Parathyroid adenoma (tissue), 2 donors: ENCODE data around the gene GTPBP3.

Experiments
- H2AFZ ChIP-seq: fragments of 300-600 bp; sonication (generic); one replicate; pipeline ENCODE4 v1.7.0; 2017; ENCODE audit warnings: antibody characterized with exemption, mild to moderate bottlenecking
- H3K27ac ChIP-seq: fragments of 300-600 bp; sonication (generic); one replicate; pipeline ENCODE4 v1.7.0; 2017
- H3K27me3 ChIP-seq: fragments of 300-600 bp; sonication (generic); one replicate; pipeline ENCODE4 v1.7.0; 2017; ENCODE audit warnings: low read length; ENCODE audit not compliant: control insufficient read depth, insufficient read depth
- H3K36me3 ChIP-seq: fragments of 300-600 bp; sonication (generic); one replicate; pipeline ENCODE4 v1.7.0; 2017; ENCODE audit warnings: low read length; ENCODE audit not compliant: control insufficient read depth, insufficient read depth
- H3K4me1 ChIP-seq: fragments of 300-600 bp; sonication (generic); one replicate; pipeline ENCODE4 v1.7.0; 2017; ENCODE audit warnings: control low read depth
- H3K4me2 ChIP-seq: fragments of 300-600 bp; sonication (generic); one replicate; pipeline ENCODE4 v1.7.0; 2017; ENCODE audit warnings: low read length
- H3K4me3 ChIP-seq: fragments of 300-600 bp; sonication (generic); one replicate; pipeline ENCODE4 v1.7.0; 2017; ENCODE audit warnings: low read depth, low read length
- H3K79me2 ChIP-seq: fragments of 300-600 bp; sonication (generic); one replicate; pipeline ENCODE4 v1.7.0; 2017; ENCODE audit warnings: control low read depth
- H3K9ac ChIP-seq: fragments of 300-600 bp; sonication (generic); one replicate; pipeline ENCODE4 v1.7.0; 2017; ENCODE audit warnings: mild to moderate bottlenecking
- H3K9me3 ChIP-seq: fragments of 300-600 bp; sonication (generic); one replicate; pipeline ENCODE4 v1.7.0; 2017; ENCODE audit warnings: low read length; ENCODE audit not compliant: control insufficient read depth
- TF ChIP-seq, protein P1 (sequence below): fragments of 300-600 bp; sonication (generic); IDR thresholded peaks from one replicate; pipeline ENCODE4 v1.7.0; 2017; ENCODE audit warnings: antibody characterized with exemption, mild to moderate bottlenecking
- donor health status: primary hyperparathyroidism.

Gene GTPBP3

DNA sequence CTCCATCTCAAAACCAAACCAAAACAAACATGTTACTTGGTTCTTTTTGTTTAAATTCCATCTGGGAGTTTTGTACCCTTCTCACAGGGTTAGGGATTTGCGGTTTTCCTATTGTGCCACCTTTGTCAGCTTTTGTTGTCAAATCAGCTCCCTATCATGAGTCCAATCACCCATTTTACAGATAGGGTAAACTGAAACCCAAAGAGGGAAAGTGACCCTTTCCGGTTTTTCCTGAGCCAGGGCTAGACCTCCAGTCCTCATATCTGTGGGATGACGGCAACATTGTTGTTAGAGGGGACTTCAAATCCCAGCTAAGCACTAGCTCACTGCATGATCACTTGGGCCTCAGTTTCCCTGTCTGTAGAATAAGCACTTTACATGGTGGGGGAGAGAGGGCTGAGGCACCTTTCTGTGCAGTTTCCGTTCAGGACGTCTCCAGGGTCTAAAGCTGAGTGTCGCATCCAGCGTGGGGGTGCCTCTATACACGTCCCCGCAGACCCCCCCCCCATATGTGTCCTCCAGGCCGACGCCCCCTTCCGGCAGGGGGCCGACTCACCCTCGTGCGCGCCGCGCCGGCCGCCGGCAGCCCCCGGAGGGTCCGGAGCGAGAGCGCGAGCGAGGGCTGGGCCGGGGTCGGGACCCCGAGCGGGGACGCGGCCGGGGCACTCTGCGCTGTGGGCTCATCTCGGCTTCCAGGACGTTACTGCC lies 52.8 kb downstream of the GTPBP3 start:
- Histone ChIP-seq H3K4me1 (peaks cover 6% of the 10 kb centered on the region), H3K4me3 (peak overlapping the region; percentile 70), H3K36me3 (no peaks in the 10 kb centered on the region), H3K9me3 (no peaks in the 10 kb centered on the region), H3K27me3 (no peaks in the 10 kb centered on the region), H3K79me2 (no peaks in the 10 kb centered on the region), H3K27ac (no peak overlapping the region), H3K9ac (no peak overlapping the region), H3K4me2 (peak overlapping the region; percentile 94), H2AFZ (peak overlapping the region; percentile 86)
- TF ChIP-seq, protein P1, sequence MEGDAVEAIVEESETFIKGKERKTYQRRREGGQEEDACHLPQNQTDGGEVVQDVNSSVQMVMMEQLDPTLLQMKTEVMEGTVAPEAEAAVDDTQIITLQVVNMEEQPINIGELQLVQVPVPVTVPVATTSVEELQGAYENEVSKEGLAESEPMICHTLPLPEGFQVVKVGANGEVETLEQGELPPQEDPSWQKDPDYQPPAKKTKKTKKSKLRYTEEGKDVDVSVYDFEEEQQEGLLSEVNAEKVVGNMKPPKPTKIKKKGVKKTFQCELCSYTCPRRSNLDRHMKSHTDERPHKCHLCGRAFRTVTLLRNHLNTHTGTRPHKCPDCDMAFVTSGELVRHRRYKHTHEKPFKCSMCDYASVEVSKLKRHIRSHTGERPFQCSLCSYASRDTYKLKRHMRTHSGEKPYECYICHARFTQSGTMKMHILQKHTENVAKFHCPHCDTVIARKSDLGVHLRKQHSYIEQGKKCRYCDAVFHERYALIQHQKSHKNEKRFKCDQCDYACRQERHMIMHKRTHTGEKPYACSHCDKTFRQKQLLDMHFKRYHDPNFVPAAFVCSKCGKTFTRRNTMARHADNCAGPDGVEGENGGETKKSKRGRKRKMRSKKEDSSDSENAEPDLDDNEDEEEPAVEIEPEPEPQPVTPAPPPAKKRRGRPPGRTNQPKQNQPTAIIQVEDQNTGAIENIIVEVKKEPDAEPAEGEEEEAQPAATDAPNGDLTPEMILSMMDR: no peak

DNA sequence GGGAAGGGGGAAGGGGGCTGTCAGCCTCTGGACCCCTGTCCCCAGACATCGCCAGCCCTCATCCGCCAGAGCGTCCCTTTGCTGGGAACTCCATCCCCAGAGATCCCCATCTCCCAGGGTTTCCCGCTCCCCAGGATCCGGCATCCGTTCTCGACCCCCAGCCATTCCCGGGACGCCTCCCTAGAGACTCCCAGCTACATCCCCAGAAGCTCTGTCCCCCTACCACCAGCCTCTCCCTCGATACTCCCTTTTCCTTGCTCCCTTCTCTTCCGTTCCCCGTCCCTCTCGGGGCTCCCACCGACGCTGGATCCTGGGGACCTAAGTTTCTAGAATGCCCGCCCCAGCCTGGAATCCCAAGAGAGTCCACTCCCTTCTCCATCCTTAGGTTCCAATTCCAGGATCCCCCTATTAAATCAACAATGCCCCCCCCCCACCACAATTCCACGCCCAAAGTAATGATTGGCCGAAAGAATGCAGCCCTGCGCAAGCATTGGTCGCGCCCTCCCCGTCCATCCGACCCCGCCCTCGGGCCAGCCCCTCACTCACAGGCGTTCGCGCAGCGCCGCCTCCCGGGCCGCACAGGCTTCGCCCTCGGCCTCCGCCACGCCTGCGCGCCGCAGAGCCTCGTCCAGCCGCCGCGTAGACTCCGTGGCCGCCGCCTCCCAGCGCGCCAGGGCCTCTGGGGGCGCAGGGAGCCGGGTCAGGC lies 53.5 kb downstream of the GTPBP3 start:
- no peak overlapping the region for H3K27ac ChIP-seq

DNA sequence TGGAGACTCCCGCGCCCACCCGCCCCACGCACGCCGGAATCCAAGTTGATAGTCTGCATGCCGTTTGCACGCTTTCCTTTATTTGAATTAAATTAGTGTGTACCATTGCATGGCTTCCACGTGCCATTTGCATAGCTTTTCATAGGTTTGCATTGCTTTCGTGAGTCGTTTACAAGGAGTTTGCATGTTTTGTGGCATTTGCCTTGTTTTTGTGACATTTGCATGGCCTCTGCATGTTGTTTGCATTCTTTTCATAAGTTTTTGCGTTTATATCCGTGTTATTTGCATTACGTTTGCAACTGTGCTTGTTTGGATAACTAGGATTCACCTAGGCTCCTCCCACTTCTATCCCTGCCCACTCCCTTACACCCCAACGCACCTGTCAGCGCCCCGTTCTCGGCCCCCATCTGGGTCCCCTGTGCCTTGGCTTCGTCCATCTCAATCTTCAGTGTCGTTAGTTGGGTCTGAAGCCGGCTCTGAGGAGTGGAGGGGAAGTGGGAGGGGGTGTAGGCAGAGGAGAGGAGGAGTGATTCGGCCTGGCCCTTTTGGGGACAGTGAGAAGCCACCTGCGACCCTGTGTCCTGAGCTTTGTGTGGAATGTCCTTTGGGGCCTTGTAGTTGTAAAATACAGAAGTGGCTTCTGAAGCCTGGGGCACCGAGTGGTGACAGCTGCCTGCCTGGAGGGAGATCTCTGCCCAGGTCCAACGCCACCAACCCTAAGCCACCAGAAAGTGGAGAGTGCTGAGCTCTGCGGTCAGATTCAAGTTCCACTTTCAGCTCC lies 54.2 kb downstream of the GTPBP3 start:
- Histone ChIP-seq H3K27me3 (no peaks in the 10 kb centered on the region), H3K79me2 (no peaks in the 10 kb centered on the region), H3K4me3 (no peak overlapping the region), H3K4me2 (peak overlapping the region; percentile 94), H3K36me3 (no peaks in the 10 kb centered on the region), H3K9me3 (no peaks in the 10 kb centered on the region), H3K9ac (no peak overlapping the region), H3K27ac (no peak overlapping the region), H2AFZ (peak overlapping the region; percentile 86), H3K4me1 (peaks cover 6% of the 10 kb centered on the region)
- TF ChIP-seq, protein P1: no peak

More for the DNA sequence above, 53.5 kb downstream of the GTPBP3 start:
- H3K9me3 ChIP-seq: no peaks in the 10 kb centered on the region
- peak overlapping the region; percentile 70 for H3K4me3 ChIP-seq
- TF ChIP-seq, protein P1: peak; percentile 72
- H3K4me2 ChIP-seq: peak overlapping the region; percentile 94
- H3K79me2 ChIP-seq: no peaks in the 10 kb centered on the region
- no peaks in the 10 kb centered on the region for H3K36me3 ChIP-seq
- H2AFZ ChIP-seq: peak overlapping the region; percentile 86
- H3K9ac ChIP-seq: no peak overlapping the region
- no peaks in the 10 kb centered on the region for H3K27me3 ChIP-seq
- peaks cover 6% of the 10 kb centered on the region for H3K4me1 ChIP-seq
